ENCODE measurements around the gene ZNF146. TPM values are rescaled to one million over a fixed set of nuclear protein-coding genes. Genes with fewer than 3 reads are reported as not detected.

ZNF146 gene
- total RNA-seq (2022; extraction: Qiagen RNA extraction): 109 to 187 TPM (median 114 TPM) in 5 replicates

GRCh38 chr19:36214386-36215275 lies at the start of gene ZNF146, which contains the start of gene ZNF565:
ZNF146 (plus strand) TSS chr19:36215106; CDS start chr19:36236441, 21,335 bp downstream.
ZNF565 (minus strand) TSS chr19:36214665; CDS start chr19:36201985, 12,680 bp downstream.

Other genes with a start within 250 kb of the ZNF146 start
- gene SDHAF1, start 219.9 kb upstream of the ZNF146 start, total RNA-seq (2022; extraction: Qiagen RNA extraction): 28.9 to 53.3 TPM (median 48.7 TPM) in 5 replicates
- 0.10 to 0.50 TPM (median 0.33 TPM) in 5 replicates for gene SYNE4, start 206.3 kb upstream of the ZNF146 start, total RNA-seq (2022; extraction: Qiagen RNA extraction)
- 24.0 to 27.0 TPM (median 26.6 TPM) in 5 replicates for gene ALKBH6, start 200.9 kb upstream of the ZNF146 start, total RNA-seq (2022; extraction: Qiagen RNA extraction)
- gene CLIP3, start 182.2 kb upstream of the ZNF146 start, total RNA-seq (2022; extraction: Qiagen RNA extraction): 0.68 to 1.1 TPM (median 0.92 TPM) in 5 replicates
- 5.2 to 8.2 TPM (median 7.8 TPM) in 5 replicates for gene THAP8, start 160.8 kb upstream of the ZNF146 start, total RNA-seq (2022; extraction: Qiagen RNA extraction)
- 19.8 to 31.7 TPM (median 27.4 TPM) in 5 replicates for gene WDR62, start 160.2 kb upstream of the ZNF146 start, total RNA-seq (2022; extraction: Qiagen RNA extraction)
- gene OVOL3, start 104.0 kb upstream of the ZNF146 start, total RNA-seq (2022; extraction: Qiagen RNA extraction): 0.15 to 0.74 TPM (median 0.38 TPM) in 4 of 5 replicates, not detected in the other
- 244 to 270 TPM (median 252 TPM) in 5 replicates for gene POLR2I, start 100.2 kb upstream of the ZNF146 start, total RNA-seq (2022; extraction: Qiagen RNA extraction)
- 409 to 569 TPM (median 558 TPM) in 5 replicates for gene TBCB, start 99.6 kb upstream of the ZNF146 start, total RNA-seq (2022; extraction: Qiagen RNA extraction)
- gene CAPNS1, start 75.0 kb upstream of the ZNF146 start, total RNA-seq (2022; extraction: Qiagen RNA extraction): 1,500 to 2,226 TPM (median 2,198 TPM) in 5 replicates
- gene COX7A1, start 62.7 kb upstream of the ZNF146 start, total RNA-seq (2022; extraction: Qiagen RNA extraction): not detected in 5 replicates
- 3.6 to 4.5 TPM (median 3.9 TPM) in 5 replicates for gene ZNF565, start 441 bp upstream of the ZNF146 start, total RNA-seq (2022; extraction: Qiagen RNA extraction)
- 1.9 to 2.7 TPM (median 2.4 TPM) in 5 replicates for gene ZFP14, start 164.1 kb downstream of the ZNF146 start, total RNA-seq (2022; extraction: Qiagen RNA extraction)
- 1.8 to 2.4 TPM (median 1.9 TPM) in 5 replicates for gene ZFP82, start 203.5 kb downstream of the ZNF146 start, total RNA-seq (2022; extraction: Qiagen RNA extraction)